T-helper 2 cell treated with Interferon-gamma antibody and Interleukin-4, amounts not matched to agents 100 ng/mL and 5 ng/mL, for 36 hours (primary cell): ENCODE results near the gene CARD11. TPM values are rescaled to one million over a fixed set of nuclear protein-coding genes. Genes with fewer than 3 reads are reported as not detected.

ENCODE experiments used
- intact Hi-C: fragments of 100-400 bp; cut with micrococcal nuclease; formaldehyde crosslinking; loops from one replicate; pipeline ENCODE4 v1.15.1; 2023
- total RNA-seq: library from RNA; stranded (reverse); gene quantifications from 2 replicates; pipeline ENCODE4 v1.2.3, GENCODE V29; 2022

Gene CARD11
- total RNA-seq, result 104 and 108 TPM in 2 replicates

DNA sequence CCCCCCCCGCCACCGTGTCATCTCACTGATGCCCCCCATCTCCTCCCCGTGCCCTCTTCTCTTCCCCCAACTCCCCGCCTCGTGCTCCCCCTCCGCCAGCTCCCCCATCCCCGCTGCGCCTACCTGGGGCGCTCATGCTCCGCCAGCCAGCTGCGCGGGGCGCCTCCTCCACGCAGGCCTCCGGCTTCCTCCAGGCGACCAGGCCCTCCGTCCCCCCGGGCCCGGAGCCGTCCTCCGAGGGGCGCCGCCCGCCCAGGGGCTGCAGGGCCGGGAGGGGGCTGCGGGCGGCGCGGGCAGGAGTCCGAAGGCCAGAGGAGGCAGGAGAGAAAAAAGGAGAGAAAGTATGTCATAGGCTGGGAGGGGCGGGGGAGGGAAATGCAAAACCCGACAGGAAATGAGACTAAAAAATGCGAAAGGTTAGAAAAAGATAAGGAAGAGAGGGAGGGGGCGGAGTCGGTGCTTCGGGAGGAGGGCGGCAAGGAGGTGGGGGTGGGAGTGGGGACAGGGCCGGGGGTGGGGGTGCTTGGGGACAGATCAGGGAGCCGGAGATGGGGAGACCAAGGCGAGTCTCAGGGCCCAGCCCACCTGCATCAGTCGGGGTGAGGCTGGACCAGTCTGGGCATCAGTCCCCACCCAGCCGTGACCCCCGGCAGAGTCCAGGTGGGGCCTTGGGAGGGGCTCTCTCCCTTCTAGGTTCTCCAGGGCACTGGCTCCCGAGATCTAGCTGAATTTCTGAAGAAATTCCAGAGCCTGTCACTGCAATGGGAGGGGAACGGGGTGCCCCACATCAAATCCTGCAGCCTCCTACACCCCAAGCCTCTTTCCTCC is at the start of gene CARD11:
Gene CARD11 (minus strand): TSS at position 324 of the 828 bp plus-strand sequence. CDS start 85,361 bp downstream, outside the sequence.
- intact Hi-C loops, result loop anchor here (1.0 to 5.0 kb wide), 7 partner anchors 20 to 257 kb away; partner anchors contain the start of gene SDK1

DNA sequence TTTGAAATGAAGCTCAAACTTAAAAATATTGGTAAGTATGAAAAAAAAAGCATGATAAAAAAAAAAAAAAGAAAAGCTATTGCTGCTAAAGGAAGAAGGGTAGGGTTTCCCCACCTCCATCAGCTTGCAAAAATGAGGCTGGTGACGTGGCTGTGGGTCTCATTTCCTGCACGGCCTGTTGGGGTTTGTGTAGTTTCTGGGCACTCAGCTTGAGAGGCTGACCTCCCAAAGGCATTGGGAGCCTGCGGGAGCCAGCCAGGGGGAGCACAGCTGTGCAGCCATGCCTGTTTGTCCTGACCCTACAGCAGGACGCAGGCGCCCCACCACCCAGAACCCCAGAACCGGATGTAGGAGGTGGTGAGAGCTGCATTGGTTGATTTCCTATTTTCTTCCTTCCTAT is 48.8 kb upstream of the CARD11 start:
- intact Hi-C loops, result loop anchor here (1.0 kb wide), 3 partner anchors 14 to 49 kb away; partner anchors contain the start of gene CARD11

DNA sequence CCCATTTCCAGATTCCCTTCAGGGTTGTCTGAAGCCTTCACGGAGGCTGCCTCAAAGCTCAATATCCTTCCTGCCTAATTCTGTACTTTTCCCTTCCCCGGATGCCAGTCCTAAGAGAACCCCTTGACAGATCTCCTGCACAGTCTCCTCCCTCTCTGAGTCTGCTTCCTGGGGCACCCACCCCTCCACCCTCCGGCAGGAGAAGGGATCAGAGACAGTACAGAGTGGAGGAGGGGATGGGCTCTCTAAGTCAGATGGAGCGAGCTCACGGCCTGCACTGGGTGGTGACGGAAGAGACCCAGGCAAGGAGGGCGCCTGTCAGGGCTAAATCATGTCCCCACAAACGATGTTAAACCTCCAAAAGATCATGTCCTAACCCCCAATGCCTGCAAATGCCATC is 48.0 kb upstream of the CARD11 start:
- intact Hi-C loops, result loop anchor here (1.0 kb wide), 3 partner anchors 15 to 48 kb away; partner anchors contain the start of gene CARD11

DNA sequence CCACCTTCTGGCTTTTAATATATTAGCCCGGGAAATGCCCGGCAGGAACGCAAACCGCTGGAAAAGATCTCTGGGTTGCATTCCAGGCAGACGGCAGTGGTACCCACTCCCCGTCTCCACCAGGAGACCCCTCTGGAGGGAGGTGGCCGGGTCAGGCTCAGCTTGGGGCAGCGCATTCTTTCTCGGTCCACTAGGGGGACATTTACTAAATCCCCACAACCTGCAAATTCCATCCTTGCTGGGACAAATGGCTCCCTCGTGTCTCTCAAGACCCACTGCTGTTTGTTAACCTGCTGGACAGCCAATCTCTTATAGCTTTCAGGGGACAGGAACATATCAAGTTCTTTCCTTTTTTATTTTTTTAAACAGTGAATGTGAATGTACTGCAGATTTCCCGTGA is 45.8 kb upstream of the CARD11 start:
- intact Hi-C loops, result no loop called here

DNA sequence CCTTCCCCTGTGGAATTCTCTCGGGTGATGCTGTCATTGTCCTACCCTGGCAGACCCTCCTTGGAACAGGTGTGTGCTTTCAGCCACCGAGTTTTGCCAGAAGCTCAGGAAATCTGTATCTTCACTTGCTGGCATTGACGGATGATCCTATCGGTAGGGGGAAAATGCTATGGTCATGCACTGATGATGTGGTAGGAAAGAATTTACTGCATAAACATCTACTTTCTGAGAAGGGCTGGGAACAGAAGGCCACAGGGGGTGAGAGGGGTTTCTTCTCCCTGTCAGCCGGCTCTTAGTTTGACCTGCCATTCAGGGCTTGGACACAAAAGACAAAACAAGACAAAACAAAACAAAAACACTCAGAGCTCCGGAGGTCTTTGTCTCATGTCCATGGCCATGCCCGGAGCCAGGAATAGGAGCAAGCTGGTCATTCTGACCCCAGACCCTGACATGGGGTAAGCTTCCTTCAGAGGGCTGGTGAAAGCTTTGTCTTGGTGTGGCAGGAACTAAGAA is 43.6 kb upstream of the CARD11 start:
- intact Hi-C loops, result no loop called here

DNA sequence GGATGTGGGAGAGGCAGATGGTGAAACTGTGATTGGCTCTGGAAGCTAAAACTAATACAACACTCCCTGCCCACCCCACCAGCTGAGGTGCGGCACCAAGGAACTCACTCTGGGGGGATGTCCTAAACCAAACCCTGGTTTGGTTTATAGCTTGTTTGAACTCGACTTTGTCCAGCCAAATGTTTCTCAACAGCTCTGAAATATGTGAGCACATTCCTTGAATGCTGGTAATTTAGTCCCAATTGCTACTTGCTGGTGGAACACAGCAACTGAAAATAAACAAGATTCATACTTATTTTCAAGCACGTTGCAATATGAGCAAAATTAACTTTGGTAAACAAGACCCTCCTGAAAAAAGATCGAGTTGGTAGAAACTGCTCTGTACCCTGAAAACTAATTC is 39.7 kb upstream of the CARD11 start:
- intact Hi-C loops, result no loop called here

DNA sequence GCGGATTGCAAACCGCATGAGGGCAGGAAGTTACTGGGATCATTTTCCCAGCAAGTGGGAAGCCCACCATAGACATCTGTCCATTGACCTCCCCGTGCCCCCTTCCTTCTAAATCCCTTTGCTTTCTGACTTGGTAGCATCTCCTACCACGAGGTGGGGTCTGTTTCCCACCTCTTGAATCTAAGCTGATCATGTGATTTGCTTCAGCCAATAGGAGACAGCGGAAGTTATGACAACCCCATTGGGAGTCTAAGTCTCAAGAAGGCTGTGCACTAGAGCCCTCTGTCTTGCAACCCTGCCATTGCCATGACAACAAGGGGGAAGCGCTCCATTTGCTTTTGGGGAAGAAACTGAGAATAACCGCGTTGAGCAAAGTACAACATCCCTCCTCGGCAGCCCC is 39.2 kb upstream of the CARD11 start:
- intact Hi-C loops, result no loop called here

DNA sequence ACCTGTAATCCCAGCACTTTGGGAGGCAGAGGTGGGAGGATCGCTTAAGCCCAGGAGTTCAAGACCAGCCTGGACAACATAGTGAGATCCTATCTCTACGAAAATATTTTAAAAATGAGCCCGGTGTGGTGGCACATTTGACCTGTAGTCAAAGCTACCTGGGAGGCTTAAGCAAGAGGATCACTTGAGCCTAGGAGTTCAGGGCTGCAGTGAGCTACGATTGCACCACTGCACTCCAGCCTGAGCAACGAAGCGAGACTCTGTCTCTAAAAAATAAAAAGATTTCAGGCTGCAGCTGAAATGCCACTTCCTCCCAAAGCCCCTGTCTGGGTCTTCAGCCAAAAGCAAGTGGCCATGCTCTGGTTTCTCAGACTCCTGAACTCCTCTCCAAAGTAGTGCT is 38.7 kb upstream of the CARD11 start:
- intact Hi-C loops, result no loop called here

DNA sequence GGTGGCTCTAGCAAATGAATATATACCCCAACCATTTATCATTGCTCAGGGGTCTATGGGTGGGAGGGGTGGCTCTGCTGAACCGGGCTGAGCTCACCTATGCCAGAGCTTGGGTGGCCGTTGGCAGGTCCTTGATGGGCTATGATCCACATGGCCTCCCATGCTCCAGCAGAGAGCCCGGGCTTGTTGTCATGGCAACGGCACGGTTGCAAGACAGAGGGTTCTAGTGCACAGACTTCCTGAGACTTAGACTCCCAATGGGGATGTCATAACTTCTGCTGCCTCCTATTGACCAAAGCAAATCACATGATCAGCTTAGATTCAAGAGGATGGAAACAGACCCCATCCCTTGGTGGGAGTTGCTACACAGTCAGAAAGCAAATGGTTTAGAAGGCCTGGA is 36.4 kb upstream of the CARD11 start:
- intact Hi-C loops, result no loop called here

DNA sequence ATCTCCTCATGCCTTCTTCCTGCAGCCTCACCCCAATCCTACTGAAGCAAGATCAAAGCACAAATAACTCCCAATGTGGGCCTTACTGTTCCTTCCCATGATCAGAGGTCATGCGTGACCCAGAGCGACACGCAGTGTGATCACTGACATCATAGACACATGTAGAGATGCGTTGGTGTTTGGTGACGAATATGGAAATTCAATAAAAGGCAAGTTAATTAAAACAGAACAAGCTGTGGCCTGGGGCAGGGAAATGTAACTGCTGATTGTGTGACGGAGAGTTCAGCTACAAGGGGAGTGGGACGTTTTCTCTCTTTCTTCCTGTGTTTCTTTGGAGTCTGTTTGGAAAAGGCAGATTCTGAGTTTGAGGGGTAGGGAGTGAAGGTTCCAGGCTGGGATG is 34.8 kb upstream of the CARD11 start:
- intact Hi-C loops, result no loop called here

DNA sequence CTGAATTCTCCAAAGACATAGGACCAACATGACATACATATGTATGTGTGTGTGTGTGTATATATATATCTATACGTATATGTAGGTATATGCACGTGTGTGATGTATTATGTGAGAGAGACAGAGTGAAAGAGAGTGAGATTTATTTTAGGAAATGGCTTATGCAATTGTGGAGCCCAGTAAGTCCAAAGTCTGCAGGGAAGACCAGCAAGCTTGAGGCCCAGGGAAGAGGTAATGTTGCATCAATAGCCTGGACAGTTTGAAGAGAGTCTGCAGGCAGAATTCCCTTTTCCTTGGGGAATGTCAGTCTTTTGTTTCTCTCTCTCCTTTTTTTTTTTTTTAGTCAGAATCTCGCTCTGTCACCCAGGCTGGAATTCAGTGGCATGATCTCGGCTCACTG is 33.0 kb upstream of the CARD11 start:
- intact Hi-C loops, result no loop called here

DNA sequence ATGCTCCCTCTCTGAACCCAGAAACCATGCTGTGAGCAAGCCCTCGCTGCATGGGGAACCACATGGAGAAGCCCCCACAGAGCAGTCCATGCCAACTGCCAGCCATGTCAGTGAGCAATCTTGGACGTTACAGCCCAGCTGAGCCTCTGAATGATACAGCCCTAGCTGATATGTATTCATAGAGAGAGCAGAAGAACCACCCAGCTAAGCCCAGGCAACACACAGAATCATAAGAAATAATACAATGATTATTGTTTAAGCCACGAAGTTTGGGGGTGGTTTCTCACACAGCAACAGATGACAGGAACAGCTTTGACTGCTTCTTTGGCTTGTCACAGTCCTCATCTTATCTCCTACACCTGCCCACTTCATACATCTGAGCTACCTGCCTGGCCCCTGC is 32.5 kb upstream of the CARD11 start:
- intact Hi-C loops, result no loop called here

DNA sequence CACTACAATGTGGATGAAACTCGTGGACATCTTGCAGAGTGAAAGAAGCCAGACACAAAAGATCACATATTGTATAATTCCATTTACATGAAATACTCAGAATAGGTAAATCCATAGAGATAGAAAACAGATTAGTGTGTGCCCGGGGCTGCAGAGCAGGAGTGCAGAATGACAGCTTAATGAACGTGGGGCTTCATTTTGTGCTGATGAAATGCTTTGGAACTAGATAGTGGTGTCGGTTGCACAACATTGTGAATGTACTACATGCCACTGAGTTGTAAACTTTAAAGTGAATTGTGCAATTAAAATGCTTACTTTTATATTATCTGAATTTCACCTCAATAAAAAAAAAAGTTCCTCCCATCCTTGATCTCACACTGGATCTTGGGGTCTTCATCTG is 31.8 kb upstream of the CARD11 start:
- intact Hi-C loops, result no loop called here

DNA sequence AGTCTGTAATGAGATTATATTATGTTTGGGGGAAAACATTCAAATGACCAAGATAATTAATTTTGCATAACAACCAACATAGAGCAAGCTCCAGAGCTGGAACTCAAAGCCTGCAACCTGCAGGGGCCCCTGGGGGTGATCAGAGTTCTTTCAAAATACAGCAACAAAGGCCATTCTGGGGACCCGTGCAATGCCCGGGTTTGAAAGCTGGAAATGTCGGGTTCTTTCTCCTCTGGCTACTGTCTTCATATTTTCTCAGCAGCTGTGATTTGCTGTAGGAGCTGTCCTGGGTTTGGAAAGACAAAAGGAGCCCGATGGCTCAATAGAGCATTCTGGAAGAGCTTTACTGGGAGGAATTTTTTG is 30.8 kb upstream of the CARD11 start:
- intact Hi-C loops, result no loop called here

DNA sequence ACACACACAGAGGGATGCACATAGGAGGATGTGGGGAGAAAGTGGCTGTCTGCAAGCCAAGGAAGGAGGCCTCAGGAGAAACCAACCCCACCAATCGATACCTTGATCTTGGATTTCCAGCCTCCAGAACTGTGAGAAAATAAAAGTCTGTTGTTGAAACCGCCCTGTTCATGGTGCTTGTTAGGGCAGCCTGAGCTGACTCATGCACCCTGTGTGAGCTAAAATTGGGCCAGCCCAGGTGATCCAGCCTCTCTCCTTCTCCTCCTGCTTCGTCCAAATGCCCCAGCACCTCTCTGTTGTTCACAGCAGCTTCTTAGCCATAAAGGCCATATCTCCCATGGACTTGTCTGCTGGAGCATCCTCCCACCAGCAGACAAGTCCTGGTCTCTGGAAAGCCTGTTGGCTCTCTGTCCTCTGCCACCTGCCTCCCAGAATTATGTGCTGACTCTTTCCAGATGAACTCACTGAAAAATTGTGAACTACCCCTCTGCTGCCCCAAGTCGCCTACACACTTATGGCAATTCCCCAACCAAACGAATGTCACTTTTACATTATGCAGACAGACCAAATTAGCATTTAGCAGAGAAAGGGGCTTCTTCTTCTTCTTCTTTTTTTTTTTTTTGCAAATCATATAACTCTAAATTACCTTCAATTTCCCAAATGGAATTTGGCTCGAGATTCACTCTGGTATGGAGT is 30.2 kb upstream of the CARD11 start:
- intact Hi-C loops, result no loop called here

DNA sequence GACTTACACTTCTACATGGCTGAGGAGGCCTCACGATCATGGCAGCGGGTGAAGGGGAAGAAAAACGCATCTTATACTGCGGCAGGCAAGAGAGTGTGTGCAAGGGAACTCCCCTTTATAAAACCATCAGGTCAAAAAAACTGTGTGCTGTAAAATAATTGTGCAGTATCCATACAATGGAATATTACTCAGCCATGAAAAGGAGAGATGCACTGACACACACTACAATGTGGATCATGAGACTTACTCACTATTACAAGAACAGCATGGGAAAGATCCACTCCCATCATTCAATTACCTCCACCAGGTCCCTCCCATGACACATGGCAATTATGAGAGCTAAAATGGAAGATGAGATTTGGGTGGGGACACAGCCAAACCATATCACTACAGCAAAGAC is 27.2 kb upstream of the CARD11 start:
- intact Hi-C loops, result no loop called here

DNA sequence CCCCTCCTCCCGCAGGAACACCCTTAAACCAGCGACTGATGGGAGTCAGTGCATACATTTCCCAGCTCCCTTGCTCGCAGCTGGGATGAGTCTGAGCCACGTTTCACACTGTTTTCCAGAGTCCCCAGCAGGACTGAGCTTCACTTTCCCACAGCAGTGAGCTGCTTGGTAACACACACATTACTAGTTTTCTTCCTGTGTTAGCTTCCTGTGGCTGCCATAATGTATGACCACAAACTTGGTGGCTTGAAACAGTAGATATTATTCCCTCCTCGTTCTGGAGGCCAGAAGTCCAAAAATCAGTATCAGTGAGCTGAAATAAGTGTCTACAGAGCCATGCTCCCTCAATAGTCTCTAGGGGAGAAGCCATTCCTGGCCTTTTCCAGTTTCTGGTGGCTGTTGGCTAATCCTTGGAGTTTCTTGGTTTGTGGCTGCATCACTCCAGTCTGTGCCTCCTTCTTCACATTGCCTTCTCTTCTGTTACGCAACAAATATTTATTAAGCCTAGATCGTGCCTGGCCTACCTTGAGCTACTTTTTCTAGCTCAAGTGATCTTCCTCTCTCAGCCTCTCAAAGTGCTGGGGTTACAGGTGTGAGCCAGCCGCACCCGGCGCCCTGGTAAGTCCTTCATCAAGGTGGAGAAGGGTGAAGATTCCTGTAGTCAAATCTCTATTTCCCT is 26.2 kb upstream of the CARD11 start:
- intact Hi-C loops, result loop anchor here (5.0 to 10.0 kb wide), 3 partner anchors 42 to 205 kb away; no protein-coding TSS in a partner anchor

DNA sequence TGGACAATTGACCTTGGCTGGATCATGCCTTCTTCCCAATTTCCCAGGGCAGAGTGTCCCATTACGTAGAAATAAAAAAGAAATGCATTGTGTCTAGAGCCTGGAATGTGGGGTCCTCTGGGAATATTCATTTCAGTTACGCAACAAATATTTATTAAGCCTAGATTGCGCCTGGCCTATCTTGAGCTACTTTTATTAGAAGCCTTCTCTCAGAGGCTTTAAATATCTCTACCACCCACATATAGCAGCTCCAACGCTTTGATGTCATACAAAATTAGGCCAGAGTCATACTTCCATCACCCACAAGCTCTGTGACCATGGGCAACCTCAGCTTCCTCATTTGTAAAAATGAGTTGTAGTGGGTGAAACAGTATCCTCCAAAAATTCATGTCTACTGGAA is 24.9 kb upstream of the CARD11 start:
- intact Hi-C loops, result loop anchor here (5.0 to 10.0 kb wide), 3 partner anchors 44 to 204 kb away; no protein-coding TSS in a partner anchor

DNA sequence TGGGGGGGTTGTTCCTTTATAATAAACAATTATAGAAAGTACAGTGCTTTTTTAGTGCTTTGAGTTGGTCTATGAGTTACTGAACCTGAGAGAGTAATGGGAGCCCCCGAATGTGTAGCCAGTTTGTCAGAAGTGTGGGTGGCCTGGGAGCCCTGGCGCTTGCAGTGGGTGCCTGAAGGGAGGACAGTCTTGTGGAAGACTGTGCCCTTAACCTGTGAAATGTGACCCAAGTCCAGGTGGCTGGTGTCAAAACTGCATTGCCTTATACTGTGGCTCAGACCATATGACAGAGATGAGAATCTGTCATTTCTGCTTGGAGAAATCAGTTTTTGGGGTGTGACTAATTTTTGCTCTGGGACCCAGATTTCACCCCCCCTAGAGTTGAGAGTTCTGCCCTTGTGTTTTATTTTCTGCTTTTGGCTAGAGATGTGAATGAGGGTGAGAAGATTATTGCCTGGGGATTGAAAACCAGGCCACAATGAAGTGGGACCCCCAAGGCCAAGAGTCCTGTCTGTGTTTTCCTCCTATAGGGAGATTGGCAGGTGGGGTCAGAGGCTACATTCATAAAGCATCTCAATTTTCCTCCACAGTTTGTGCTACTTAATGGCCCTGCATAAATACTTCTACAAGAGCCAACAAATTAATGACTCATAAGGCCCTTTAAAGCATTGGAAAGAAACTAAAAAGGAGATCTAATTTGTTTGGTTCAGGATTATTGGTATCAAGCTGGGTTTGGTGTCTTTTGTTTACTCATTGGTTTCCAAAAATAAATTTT is 24.1 kb upstream of the CARD11 start:
- intact Hi-C loops, result loop anchor here (1.0 to 10.0 kb wide), 4 partner anchors 24 to 203 kb away; partner anchors contain the start of gene CARD11

DNA sequence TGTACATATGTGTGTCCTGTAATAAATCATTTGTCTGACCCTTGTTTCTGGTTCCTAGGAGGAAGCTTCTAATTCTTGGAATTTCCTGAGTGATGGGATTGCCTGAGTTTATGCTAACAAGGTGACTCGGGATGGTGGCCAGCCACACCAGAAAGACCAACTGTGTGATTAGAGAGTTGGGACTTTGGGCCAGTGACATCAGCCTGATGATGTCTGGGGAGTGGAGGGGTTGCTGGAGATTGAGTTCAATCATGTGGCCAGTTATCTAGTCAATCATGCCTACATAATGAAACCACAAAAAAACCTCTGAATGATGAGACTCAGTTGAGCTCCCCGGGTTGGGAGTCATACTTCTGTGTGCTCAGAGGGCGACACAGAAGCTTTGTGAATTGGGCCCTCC is 23.5 kb upstream of the CARD11 start:
- intact Hi-C loops, result loop anchor here (1.0 to 10.0 kb wide), 4 partner anchors 24 to 202 kb away; partner anchors contain the start of gene CARD11

DNA sequence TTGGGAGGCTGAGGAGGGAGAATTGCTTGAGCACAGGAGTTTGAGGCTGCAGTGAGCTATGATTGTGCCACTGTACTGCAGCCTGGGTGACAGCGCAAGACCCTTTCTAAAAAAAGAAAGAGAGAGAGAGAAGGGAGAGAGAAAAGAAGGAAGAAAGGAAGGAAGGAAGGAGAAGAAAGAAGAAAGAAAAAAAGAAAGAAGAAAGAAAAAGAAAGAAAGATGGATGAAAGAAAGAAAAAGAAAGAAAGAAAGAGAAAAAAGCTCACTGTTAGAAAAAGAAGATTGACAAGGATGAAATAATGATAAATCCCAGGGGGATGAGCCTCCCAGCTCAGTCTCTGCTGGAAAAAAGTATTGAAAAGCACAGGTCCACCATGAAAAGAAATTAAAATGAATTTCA is 22.8 kb upstream of the CARD11 start:
- intact Hi-C loops, result loop anchor here (5.0 to 10.0 kb wide), 3 partner anchors 46 to 202 kb away; no protein-coding TSS in a partner anchor
